Measurements from ENCODE around the gene KRTAP2-1.

- TF ChIP-seq JUN (IDR thresholded peaks at IDR 0.05) (no peak), RAD21 (conservative IDR thresholded peaks at IDR 0.05 in 1 of 2, IDR thresholded peaks at IDR 0.05 in 1 of 2) (no peak)
Measured at GRCh38 chr17:41018541-41018940, 28.6 kb downstream of the KRTAP2-1 start.
